ENCODE results near the gene CFH.
"Not testable (repeated sequence)": the region's sequence is repeated elsewhere in the genome, so short reads cannot be mapped to it uniquely, and the experiment has no call there.

CFH gene

GRCh38 chr1:196709892-196710291, 58.0 kb downstream of the CFH start:
- not testable (repeated sequence) for H3K4me1 ChIP-seq (ENCODE audit: control insufficient read depth in 1 of 2, insufficient read depth in 2 of 2, low read length in 2 of 2); H3K27ac ChIP-seq (ENCODE audit: low read depth, low read length); H3K79me2 ChIP-seq (ENCODE audit: control insufficient read depth, insufficient read depth, low read length, poor library complexity); H2AFZ ChIP-seq (ENCODE audit: insufficient read depth, low read length, poor library complexity); H3K9ac ChIP-seq (ENCODE audit: low read length); H3K79me1 ChIP-seq (ENCODE audit: low read length); H3K14ac ChIP-seq (ENCODE audit: low read length); H3K23ac ChIP-seq (ENCODE audit: low read length); H2AK5ac ChIP-seq (ENCODE audit: low read length); H4K8ac ChIP-seq (ENCODE audit: low read depth, low read length); H4K12ac ChIP-seq (ENCODE audit: low read depth, low read length); H4K91ac ChIP-seq (ENCODE audit: low read depth, low read length); H3K4ac ChIP-seq (ENCODE audit: low read depth, low read length); H3K36me3 ChIP-seq (ENCODE audit: control insufficient read depth in 1 of 2, insufficient read depth in 2 of 2, low read length in 2 of 2); H3K18ac ChIP-seq (ENCODE audit: low read length); H3K27me3 ChIP-seq (ENCODE audit: insufficient read depth, low read length); H3K4me2 ChIP-seq (ENCODE audit: low read length); H3K4me3 ChIP-seq (ENCODE audit: low read depth, low read length); H2BK12ac ChIP-seq (ENCODE audit: low read length); H2BK120ac ChIP-seq (ENCODE audit: insufficient read depth, low read length, poor library complexity); H2BK5ac ChIP-seq (ENCODE audit: low read depth, low read length, poor library complexity); DNase-seq; H3K9me3 ChIP-seq (ENCODE audit: insufficient read depth, low read depth, low read length)
- WGBS (ENCODE audit: extremely low coverage, insufficient coverage, insufficient read length), result no CpG with 5 or more reads among the region's 2 CpGs

- H3K4me1 ChIP-seq (ENCODE audit: control insufficient read depth in 1 of 2, insufficient read depth in 2 of 2, low read length in 2 of 2), result no peaks in the 10 kb centered on the region
- no peak overlapping the region for H3K9ac ChIP-seq (ENCODE audit: low read length)
- no peak overlapping the region for H4K8ac ChIP-seq (ENCODE audit: low read depth, low read length)
- no peaks in the 10 kb centered on the region for H3K79me1 ChIP-seq (ENCODE audit: low read length)
- H2BK120ac ChIP-seq (ENCODE audit: insufficient read depth, low read length, poor library complexity), result no peak overlapping the region
- no peaks in the 10 kb centered on the region for H3K79me2 ChIP-seq (ENCODE audit: control insufficient read depth, insufficient read depth, low read length, poor library complexity)
- no peaks in the 10 kb centered on the region for H3K27me3 ChIP-seq (ENCODE audit: insufficient read depth, low read length)
- H3K14ac ChIP-seq (ENCODE audit: low read length), result no peak overlapping the region
- H2AFZ ChIP-seq (ENCODE audit: insufficient read depth, low read length, poor library complexity), result no peak overlapping the region
- no peak overlapping the region for H2BK12ac ChIP-seq (ENCODE audit: low read length)
- H2BK5ac ChIP-seq (ENCODE audit: low read depth, low read length, poor library complexity), result no peak overlapping the region
- no peak overlapping the region for H3K4me3 ChIP-seq (ENCODE audit: low read depth, low read length)
- no peak overlapping the region for H3K4ac ChIP-seq (ENCODE audit: low read depth, low read length)
- H3K23ac ChIP-seq (ENCODE audit: low read length), result no peak overlapping the region
- no peak overlapping the region for H3K4me2 ChIP-seq (ENCODE audit: low read length)
- H3K9me3 ChIP-seq (ENCODE audit: insufficient read depth, low read depth, low read length), result no peaks in the 10 kb centered on the region
- no peak overlapping the region for H2AK5ac ChIP-seq (ENCODE audit: low read length)
- no peak for DNase-seq
- 100% methylated on average over 1 of the region's 2 CpGs for WGBS (ENCODE audit: extremely low coverage, insufficient coverage, insufficient read length)
- H4K12ac ChIP-seq (ENCODE audit: low read depth, low read length), result no peak overlapping the region
- H3K27ac ChIP-seq (ENCODE audit: low read depth, low read length), result no peak overlapping the region
- H3K36me3 ChIP-seq (ENCODE audit: control insufficient read depth in 1 of 2, insufficient read depth in 2 of 2, low read length in 2 of 2), result no peaks in the 10 kb centered on the region
- no peak overlapping the region for H4K91ac ChIP-seq (ENCODE audit: low read depth, low read length)
- H3K18ac ChIP-seq (ENCODE audit: low read length), result no peak overlapping the region
These were observed 66.0 kb downstream of the CFH start for GRCh38 chr1:196717868-196718267.

- WGBS (ENCODE audit: extremely low coverage, insufficient coverage, insufficient read length), result no CpG with 5 or more reads among the region's 14 CpGs
These were observed 71.7 kb downstream of the CFH start for GRCh38 chr1:196723325-196724185.

GRCh38 chr1:196732526-196732925, 80.7 kb downstream of the CFH start:
- Histone ChIP-seq H4K91ac (ENCODE audit: low read depth, low read length) (no peak overlapping the region), H3K4me1 (ENCODE audit: control insufficient read depth in 1 of 2, insufficient read depth in 2 of 2, low read length in 2 of 2) (no peaks in the 10 kb centered on the region), H3K36me3 (ENCODE audit: control insufficient read depth in 1 of 2, insufficient read depth in 2 of 2, low read length in 2 of 2) (no peaks in the 10 kb centered on the region), H4K8ac (ENCODE audit: low read depth, low read length) (no peak overlapping the region), H2BK5ac (ENCODE audit: low read depth, low read length, poor library complexity) (no peak overlapping the region), H3K79me2 (ENCODE audit: control insufficient read depth, insufficient read depth, low read length, poor library complexity) (no peaks in the 10 kb centered on the region), H3K23ac (ENCODE audit: low read length) (no peak overlapping the region), H3K4me3 (ENCODE audit: low read depth, low read length) (no peak overlapping the region), H2BK120ac (ENCODE audit: insufficient read depth, low read length, poor library complexity) (no peak overlapping the region), H3K79me1 (ENCODE audit: low read length) (no peaks in the 10 kb centered on the region), H3K27me3 (ENCODE audit: insufficient read depth, low read length) (no peaks in the 10 kb centered on the region), H3K27ac (ENCODE audit: low read depth, low read length) (no peak overlapping the region), H3K4me2 (ENCODE audit: low read length) (no peak overlapping the region), H3K14ac (ENCODE audit: low read length) (no peak overlapping the region), H3K18ac (ENCODE audit: low read length) (no peak overlapping the region), H4K12ac (ENCODE audit: low read depth, low read length) (no peak overlapping the region), H3K9ac (ENCODE audit: low read length) (no peak overlapping the region), H2AK5ac (ENCODE audit: low read length) (no peak overlapping the region), H2AFZ (ENCODE audit: insufficient read depth, low read length, poor library complexity) (no peak overlapping the region), H3K4ac (ENCODE audit: low read depth, low read length) (no peak overlapping the region), H2BK12ac (ENCODE audit: low read length) (no peak overlapping the region), H3K9me3 (ENCODE audit: insufficient read depth, low read depth, low read length) (no peaks in the 10 kb centered on the region)
- no CpG with 5 or more reads among the region's 2 CpGs for WGBS (ENCODE audit: extremely low coverage, insufficient coverage, insufficient read length)
- peak; percentile 7 to 38 for DNase-seq

More at GRCh38 chr1:196723325-196724185, 71.7 kb downstream of the CFH start:
- no peak overlapping the region for H3K27ac ChIP-seq (ENCODE audit: low read depth, low read length)
- H3K9ac ChIP-seq (ENCODE audit: low read length), result no peak overlapping the region
- no peak overlapping the region for H4K91ac ChIP-seq (ENCODE audit: low read depth, low read length)
- no peak overlapping the region for H2BK5ac ChIP-seq (ENCODE audit: low read depth, low read length, poor library complexity)
- H2AFZ ChIP-seq (ENCODE audit: insufficient read depth, low read length, poor library complexity), result no peak overlapping the region
- no peaks in the 10 kb centered on the region for H3K9me3 ChIP-seq (ENCODE audit: insufficient read depth, low read depth, low read length)
- H3K14ac ChIP-seq (ENCODE audit: low read length), result no peak overlapping the region
- no peak overlapping the region for H2AK5ac ChIP-seq (ENCODE audit: low read length)
- H3K4me1 ChIP-seq (ENCODE audit: control insufficient read depth in 1 of 2, insufficient read depth in 2 of 2, low read length in 2 of 2), result no peaks in the 10 kb centered on the region
- DNase-seq, result peak; percentile 81 to 82
- no peaks in the 10 kb centered on the region for H3K27me3 ChIP-seq (ENCODE audit: insufficient read depth, low read length)
- H3K79me2 ChIP-seq (ENCODE audit: control insufficient read depth, insufficient read depth, low read length, poor library complexity), result no peaks in the 10 kb centered on the region
- no peak overlapping the region for H3K4me3 ChIP-seq (ENCODE audit: low read depth, low read length)
- no peaks in the 10 kb centered on the region for H3K79me1 ChIP-seq (ENCODE audit: low read length)
- H3K23ac ChIP-seq (ENCODE audit: low read length), result no peak overlapping the region
- no peak overlapping the region for H3K4ac ChIP-seq (ENCODE audit: low read depth, low read length)
- H3K18ac ChIP-seq (ENCODE audit: low read length), result no peak overlapping the region
- no peak overlapping the region for H4K12ac ChIP-seq (ENCODE audit: low read depth, low read length)
- H4K8ac ChIP-seq (ENCODE audit: low read depth, low read length), result no peak overlapping the region
- no peak overlapping the region for H3K4me2 ChIP-seq (ENCODE audit: low read length)
- no peaks in the 10 kb centered on the region for H3K36me3 ChIP-seq (ENCODE audit: control insufficient read depth in 1 of 2, insufficient read depth in 2 of 2, low read length in 2 of 2)
- no peak overlapping the region for H2BK120ac ChIP-seq (ENCODE audit: insufficient read depth, low read length, poor library complexity)
- H2BK12ac ChIP-seq (ENCODE audit: low read length), result no peak overlapping the region
